BE2C (cell line): ENCODE measurements around the gene G0S2. TPM values are rescaled to one million over a fixed set of nuclear protein-coding genes. Genes with fewer than 3 reads are reported as not detected.

ENCODE experiments used
- DNase-seq: peaks from one replicate; pipeline ENCODE4 v3.0.0-alpha.2; 2020
- H3K27me3 ChIP-seq: fragments of 250-450 bp; sonication (Bioruptor Pico); 2 replicates; pipeline ENCODE4 v1.5.1; 2020; ENCODE audit warnings: mild to moderate bottlenecking
- H3K36me3 ChIP-seq: fragments of 250-450 bp; sonication (Bioruptor Pico); 2 replicates; pipeline ENCODE4 v1.5.1; 2020; ENCODE audit warnings: mild to moderate bottlenecking
- H3K4me1 ChIP-seq: fragments of 250-450 bp; sonication (Bioruptor Pico); 2 replicates; pipeline ENCODE4 v1.5.1; 2020
- H3K4me3 ChIP-seq: 2 replicates; pipeline ENCODE4 v1.5.1; 2011; ENCODE audit warnings: low read depth, low read length
- H3K9me3 ChIP-seq: fragments of 250-450 bp; sonication (Bioruptor Pico); 2 replicates; pipeline ENCODE4 v1.5.1; 2020
- polyA plus RNA-seq: library from polyadenylated mRNA; unstranded; fragments of >200 nt; gene quantifications from one replicate; pipeline ENCODE4 v1.2.1, GENCODE V29; 2012; ENCODE audit warnings: low read depth, missing spikeins; ENCODE audit not compliant: insufficient read length, insufficient read depth
- TF ChIP-seq, protein P1 (sequence below): IDR thresholded peaks from 2 replicates; pipeline ENCODE4 v1.5.1; 2012; ENCODE audit warnings: mild to moderate bottlenecking, low read depth, low read length

The G0S2 gene, protein sequence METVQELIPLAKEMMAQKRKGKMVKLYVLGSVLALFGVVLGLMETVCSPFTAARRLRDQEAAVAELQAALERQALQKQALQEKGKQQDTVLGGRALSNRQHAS
- polyA plus RNA-seq, result 1.5 TPM

DNA sequence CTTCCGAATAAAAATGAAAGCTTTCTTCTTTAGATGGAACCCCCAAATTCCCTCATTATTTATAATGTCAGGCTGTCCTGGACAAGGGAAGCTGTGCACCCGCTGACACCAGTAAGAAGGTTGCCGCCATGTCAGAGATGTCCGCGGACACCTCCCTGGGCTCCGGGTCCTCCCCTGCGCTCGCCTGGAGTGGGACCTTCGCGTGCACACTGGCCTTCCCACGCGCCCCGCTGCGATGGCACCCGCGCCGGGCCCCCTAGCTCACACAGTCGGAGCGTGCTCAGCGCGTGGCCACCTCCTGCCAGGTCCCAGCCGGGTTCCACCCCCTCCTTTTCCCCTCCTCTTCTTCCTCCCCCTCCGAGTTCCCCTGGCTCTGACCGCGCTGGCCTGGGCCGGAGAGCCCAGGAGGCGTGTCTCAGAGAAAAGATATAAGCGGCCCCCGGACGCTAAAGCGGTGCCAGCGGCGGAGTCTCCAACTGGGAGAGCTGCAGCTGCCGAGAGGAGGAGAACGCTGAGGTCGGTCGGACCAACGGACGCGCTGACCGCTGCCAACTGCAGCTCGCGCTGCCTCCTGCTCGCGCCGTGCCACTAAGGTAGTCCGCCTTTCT, at the start of gene G0S2:
Gene G0S2 (plus strand): TSS at position 456 of the 608 bp plus-strand sequence. CDS start 273 bp downstream, outside the sequence.
- no peaks in the 10 kb centered on the region for H3K9me3 ChIP-seq
- H3K36me3 ChIP-seq, result no peaks in the 10 kb centered on the region
- peak within 1 kb of the TSS; percentile 56 for H3K4me3 ChIP-seq
- peak; percentile 34 for DNase-seq
- TF ChIP-seq, protein P1, sequence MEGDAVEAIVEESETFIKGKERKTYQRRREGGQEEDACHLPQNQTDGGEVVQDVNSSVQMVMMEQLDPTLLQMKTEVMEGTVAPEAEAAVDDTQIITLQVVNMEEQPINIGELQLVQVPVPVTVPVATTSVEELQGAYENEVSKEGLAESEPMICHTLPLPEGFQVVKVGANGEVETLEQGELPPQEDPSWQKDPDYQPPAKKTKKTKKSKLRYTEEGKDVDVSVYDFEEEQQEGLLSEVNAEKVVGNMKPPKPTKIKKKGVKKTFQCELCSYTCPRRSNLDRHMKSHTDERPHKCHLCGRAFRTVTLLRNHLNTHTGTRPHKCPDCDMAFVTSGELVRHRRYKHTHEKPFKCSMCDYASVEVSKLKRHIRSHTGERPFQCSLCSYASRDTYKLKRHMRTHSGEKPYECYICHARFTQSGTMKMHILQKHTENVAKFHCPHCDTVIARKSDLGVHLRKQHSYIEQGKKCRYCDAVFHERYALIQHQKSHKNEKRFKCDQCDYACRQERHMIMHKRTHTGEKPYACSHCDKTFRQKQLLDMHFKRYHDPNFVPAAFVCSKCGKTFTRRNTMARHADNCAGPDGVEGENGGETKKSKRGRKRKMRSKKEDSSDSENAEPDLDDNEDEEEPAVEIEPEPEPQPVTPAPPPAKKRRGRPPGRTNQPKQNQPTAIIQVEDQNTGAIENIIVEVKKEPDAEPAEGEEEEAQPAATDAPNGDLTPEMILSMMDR, result no peak
- peaks cover 83% of the 10 kb centered on the region for H3K27me3 ChIP-seq
- no peaks in the 10 kb centered on the region for H3K4me1 ChIP-seq

DNA sequence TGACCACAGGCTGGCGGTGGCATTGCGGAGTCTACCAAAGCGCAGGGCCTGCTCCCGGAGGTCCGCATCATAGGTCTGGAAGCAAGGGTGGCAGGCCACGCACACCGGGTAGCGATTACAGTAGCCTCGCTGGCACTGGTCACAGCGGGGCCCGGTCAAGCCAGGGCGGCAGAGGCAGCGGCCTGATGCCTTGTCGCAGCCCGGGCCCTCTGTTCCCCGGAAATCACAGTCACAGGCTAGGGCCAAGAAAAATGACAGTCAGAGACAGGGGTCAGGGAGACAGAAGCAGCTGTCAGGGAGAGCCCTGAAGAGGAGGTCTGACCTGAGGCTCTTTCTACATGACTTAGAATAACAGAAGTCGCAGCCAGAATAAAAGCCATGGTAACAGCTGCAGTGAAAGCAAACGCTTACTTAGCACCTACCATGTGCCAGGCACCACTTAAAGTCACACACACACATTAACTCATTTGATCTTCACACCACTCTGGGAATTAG, 49.4 kb upstream of the G0S2 start:
- no peaks in the 10 kb centered on the region for H3K36me3 ChIP-seq
- no peaks in the 10 kb centered on the region; the same call in 1 of the 2 replicates for H3K27me3 ChIP-seq
- DNase-seq, result no peak
- TF ChIP-seq, protein P1, result no peak
- H3K9me3 ChIP-seq, result no peaks in the 10 kb centered on the region
- H3K4me3 ChIP-seq, result no peak overlapping the region
- no peaks in the 10 kb centered on the region for H3K4me1 ChIP-seq

DNA sequence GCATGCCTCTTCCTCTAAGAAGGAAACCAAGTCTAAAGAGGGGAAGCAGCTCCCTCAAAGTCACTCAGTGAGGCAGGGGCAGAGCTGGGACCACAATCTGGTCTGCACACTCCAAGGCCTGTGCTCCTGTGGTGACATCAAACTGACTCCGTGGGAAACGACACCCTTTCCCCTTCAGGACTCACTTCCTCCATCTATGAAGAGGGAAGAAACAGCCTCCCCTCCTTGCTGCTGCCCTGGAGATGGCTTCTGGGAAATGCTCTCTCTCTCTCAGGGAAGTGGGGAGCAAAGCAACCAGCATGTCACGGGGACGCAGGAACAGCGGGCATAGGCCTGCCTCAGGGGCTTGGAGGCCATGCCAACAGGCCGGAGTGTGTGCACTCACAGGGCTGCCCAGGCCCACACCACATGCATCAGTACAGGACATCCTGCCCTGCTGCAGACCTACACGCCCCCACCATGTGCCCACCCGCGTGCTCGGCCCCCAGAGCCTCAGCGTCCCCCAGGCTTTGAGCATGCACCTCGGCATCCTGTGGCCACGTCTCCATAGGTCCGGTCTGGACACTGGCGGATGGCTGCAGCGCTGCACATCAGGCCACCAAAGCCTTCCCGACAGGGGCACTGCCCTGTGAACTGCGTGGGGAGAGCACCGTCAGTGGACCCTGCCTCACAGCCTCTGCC, 48.7 kb upstream of the G0S2 start:
- H3K27me3 ChIP-seq, result no peaks in the 10 kb centered on the region; the same call in 1 of the 2 replicates
- no peak overlapping the region for H3K4me3 ChIP-seq
- no peak for DNase-seq
- TF ChIP-seq, protein P1, result no peak
- no peaks in the 10 kb centered on the region for H3K9me3 ChIP-seq
- no peaks in the 10 kb centered on the region for H3K4me1 ChIP-seq
- H3K36me3 ChIP-seq, result no peaks in the 10 kb centered on the region

DNA sequence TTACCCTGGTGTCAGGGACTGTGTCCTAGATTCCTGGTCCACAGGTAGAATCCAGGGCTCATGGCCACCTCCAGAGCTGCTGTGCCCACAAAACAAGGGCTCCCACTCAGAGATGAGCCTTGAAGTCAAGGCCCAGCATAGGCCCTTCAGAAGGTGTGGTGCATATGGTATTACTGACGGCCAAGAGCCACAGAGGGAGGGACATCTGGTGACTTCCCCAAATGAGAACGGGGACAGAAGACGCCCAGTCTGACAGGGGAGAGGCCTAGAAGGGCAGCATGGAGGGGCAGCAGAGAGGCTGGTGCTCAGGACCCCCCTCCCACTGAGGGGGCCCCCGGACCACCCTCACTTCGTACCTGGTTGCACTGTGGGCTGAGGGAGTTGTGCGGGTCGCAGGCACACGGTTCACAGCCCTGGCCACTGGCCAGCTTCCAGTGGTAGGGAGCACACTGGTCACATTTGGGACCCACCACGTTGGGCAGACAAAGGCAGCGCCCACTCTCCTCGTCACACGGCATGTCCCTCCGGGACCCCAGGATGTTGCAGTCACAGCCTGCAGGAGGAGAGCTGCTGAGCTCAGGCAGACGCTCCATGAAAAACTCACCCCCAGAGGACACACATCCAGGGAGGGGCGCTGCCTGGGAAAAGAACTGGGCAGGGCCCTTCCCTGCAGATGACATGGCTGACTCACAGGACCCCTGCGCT, 48.0 kb upstream of the G0S2 start:
- Histone ChIP-seq H3K36me3 (no peaks in the 10 kb centered on the region), H3K27me3 (no peaks in the 10 kb centered on the region; the same call in 1 of the 2 replicates), H3K9me3 (no peaks in the 10 kb centered on the region), H3K4me1 (no peaks in the 10 kb centered on the region), H3K4me3 (no peak overlapping the region)
- no peak for DNase-seq
- TF ChIP-seq, protein P1, result no peak

DNA sequence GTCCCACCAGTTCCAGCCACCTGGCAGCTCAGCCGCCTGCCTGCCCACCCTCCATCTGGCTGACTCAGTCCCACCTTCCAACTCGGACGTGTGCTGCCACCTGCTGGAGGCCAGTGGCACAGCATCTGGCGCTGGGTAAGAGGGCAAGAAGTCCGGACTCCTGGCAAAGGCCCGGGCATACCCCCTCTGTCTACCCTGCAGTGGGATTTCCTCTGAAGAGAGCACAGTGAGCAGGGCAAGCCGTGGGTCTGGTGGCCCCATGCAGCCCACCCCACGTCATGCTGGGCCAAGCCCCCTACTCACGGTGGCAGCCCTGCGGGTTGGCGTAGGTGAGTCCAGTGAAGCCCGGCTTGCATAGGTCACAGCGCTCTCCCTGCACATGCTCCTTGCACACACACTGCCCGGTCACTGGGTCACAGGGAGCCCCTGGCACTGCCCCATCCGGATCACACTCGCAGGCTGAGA, 47.4 kb upstream of the G0S2 start:
- Histone ChIP-seq H3K36me3 (no peaks in the 10 kb centered on the region), H3K4me3 (no peak overlapping the region), H3K4me1 (no peaks in the 10 kb centered on the region), H3K27me3 (no peaks in the 10 kb centered on the region; the same call in 1 of the 2 replicates), H3K9me3 (no peaks in the 10 kb centered on the region)
- peak; percentile 87 for DNase-seq
- TF ChIP-seq, protein P1, result peak; percentile 97
